H1 (cell line): Measurements from ENCODE around the gene TBC1D25. TPM values are rescaled to one million over a fixed set of nuclear protein-coding genes. Genes with fewer than 3 reads are reported as not detected.

ENCODE experiments used
- CTCF ChIA-PET: fragments of 300-600 bp; sonication (Branson Sonifier 250); formaldehyde crosslinking; loops from one replicate; lab custom pipeline; 2021; ENCODE audit not compliant: partially characterized antibody; lab: Charles Lee
- POLR2A ChIA-PET: fragments of 300-600 bp; sonication (Branson Sonifier 250); formaldehyde crosslinking; loops from one replicate; lab custom pipeline; 2021; ENCODE audit warnings: inconsistent platforms; ENCODE audit not compliant: partially characterized antibody; lab: Charles Lee
- DNase-seq, 2 experiments: peaks; one replicate each; pipeline versions ENCODE4 v3.0.0 to v3.0.0-alpha.2; 2010 to 2022; ENCODE audit warnings: low spot score in 2 of 2, low read depth in 1 of 2, mixed read lengths in 1 of 2
- FAIRE-seq: peaks from 2 replicates; lab custom pipeline; 2011; peaks lifted over from hg19 to GRCh38; lab: Jason Lieb, UNC
- H2AFZ ChIP-seq: 2 replicates; pipeline ENCODE4 v1.8.1; 2012; ENCODE audit warnings: low read length, inconsistent platforms
- H2AK5ac ChIP-seq: 2 replicates; pipeline ENCODE4 v1.6.1; 2013; ENCODE audit warnings: low read depth, low read length
- H2BK120ac ChIP-seq: replicated peaks from 2 replicates; pipeline ENCODE3; 2013; ENCODE audit warnings: low read depth, low read length, inconsistent platforms
- H2BK12ac ChIP-seq: 2 replicates; pipeline ENCODE4 v1.6.1; 2013; ENCODE audit warnings: low read depth, low read length
- H2BK15ac ChIP-seq: 2 replicates; pipeline ENCODE4 v1.6.1; 2013; ENCODE audit warnings: low read length
- H2BK20ac ChIP-seq: 2 replicates; pipeline ENCODE4 v1.6.1; 2013; ENCODE audit warnings: low read length
- H2BK5ac ChIP-seq: 2 replicates; pipeline ENCODE4 v1.6.1; 2013; ENCODE audit warnings: low read depth, low read length
- H3K14ac ChIP-seq: 2 replicates; pipeline ENCODE4 v1.6.1; 2013; ENCODE audit warnings: inconsistent platforms; ENCODE audit not compliant: insufficient read length
- H3K18ac ChIP-seq: 2 replicates; pipeline ENCODE4 v1.6.1; 2013; ENCODE audit warnings: low read length; ENCODE audit errors: extremely low read depth
- H3K23ac ChIP-seq: 2 replicates; pipeline ENCODE4 v1.6.1; 2013; ENCODE audit warnings: inconsistent platforms; ENCODE audit not compliant: insufficient read length
- H3K23me2 ChIP-seq: 2 replicates; pipeline ENCODE4 v1.6.1; 2013; ENCODE audit warnings: low read depth, low read length
- H3K27ac ChIP-seq: 2 replicates; pipeline ENCODE4 v1.6.1; 2011; ENCODE audit warnings: low read depth, low read length, inconsistent platforms
- H3K27me3 ChIP-seq, 4 experiments: replicated peaks in 1 of 4; 1 replicate in 1 of 4; 2 replicates in 3 of 4; pipeline versions ENCODE4 v1.6.1 to v1.8.1; 2011 to 2013; ENCODE audit warnings: low read length in 3 of 4, mild to moderate bottlenecking in 3 of 4, inconsistent platforms in 2 of 4, mixed read lengths in 2 of 4, moderate library complexity in 1 of 4; ENCODE audit not compliant: control insufficient read depth in 3 of 4, insufficient read depth in 3 of 4; ENCODE audit errors: extremely low read depth in 1 of 4
- H3K36me3 ChIP-seq, 4 experiments: 2 replicates each; pipeline versions ENCODE4 v1.6.1 to v1.8.1; 2011 to 2013; ENCODE audit warnings: mild to moderate bottlenecking in 4 of 4, low read length in 3 of 4, moderate library complexity in 2 of 4, control low read depth in 1 of 4, inconsistent platforms in 1 of 4; ENCODE audit not compliant: insufficient read depth in 4 of 4, control insufficient read depth in 2 of 4
- H3K4ac ChIP-seq: replicated peaks from 2 replicates; pipeline ENCODE3; 2013; ENCODE audit warnings: low read length, low read depth, mixed read lengths, inconsistent platforms; ENCODE audit not compliant: insufficient read length
- H3K4me1 ChIP-seq, 4 experiments: replicated peaks in 1 of 4; 1 replicate in 1 of 4; 2 replicates in 3 of 4; pipeline versions ENCODE4 v1.6.1 to v1.8.1; 2011 to 2013; ENCODE audit warnings: low read length in 3 of 4, inconsistent platforms in 2 of 4, mixed read lengths in 1 of 4; ENCODE audit not compliant: insufficient read depth in 4 of 4, control insufficient read depth in 3 of 4
- H3K4me2 ChIP-seq, 2 experiments: 2 replicates each; pipeline versions ENCODE4 v1.6.1 to v1.8.1; 2011 to 2013; ENCODE audit warnings: low read depth in 2 of 2, low read length in 2 of 2, control low read depth in 1 of 2, inconsistent platforms in 1 of 2, mild to moderate bottlenecking in 1 of 2; ENCODE audit not compliant: insufficient read depth in 1 of 2
- H3K4me3 ChIP-seq, 4 experiments: fragments of 200-600, 300-600 bp in 1 of 4; sonication (generic), shearing (Covaris generic), sonication (Bioruptor Twin) in 1 of 4; 2 replicates each; pipeline versions ENCODE4 v1.5.1 to v1.8.1; 2011 to 2016; ENCODE audit warnings: low read length in 4 of 4, low read depth in 3 of 4, control low read depth in 2 of 4, inconsistent platforms in 2 of 4, mild to moderate bottlenecking in 2 of 4, mixed read lengths in 1 of 4, moderate library complexity in 1 of 4; ENCODE audit not compliant: insufficient read depth in 2 of 4; ENCODE audit errors: extremely low read depth in 1 of 4
- H3K56ac ChIP-seq: replicated peaks from 2 replicates; pipeline ENCODE3; 2013; ENCODE audit warnings: low read depth, mild to moderate bottlenecking, mixed read lengths, low read length, inconsistent platforms; ENCODE audit not compliant: insufficient read length
- H3K79me1 ChIP-seq: 2 replicates; pipeline ENCODE4 v1.6.1; 2013; ENCODE audit warnings: low read depth, low read length, control low read depth
- H3K79me2 ChIP-seq, 2 experiments: 2 replicates each; pipeline versions ENCODE4 v1.6.1 to v1.8.1; 2012 to 2013; ENCODE audit warnings: low read length in 2 of 2, mild to moderate bottlenecking in 2 of 2, inconsistent platforms in 1 of 2; ENCODE audit not compliant: insufficient read depth in 2 of 2, control insufficient read depth in 1 of 2
- H3K9ac ChIP-seq, 4 experiments: replicated peaks in 1 of 4; 1 replicate in 1 of 4; 2 replicates in 3 of 4; pipeline versions ENCODE4 v1.6.1 to v1.8.1; 2011 to 2013; ENCODE audit warnings: low read depth in 3 of 4, low read length in 3 of 4, control low read depth in 2 of 4, mild to moderate bottlenecking in 2 of 4, moderate library complexity in 2 of 4, inconsistent platforms in 1 of 4; ENCODE audit errors: extremely low read depth in 1 of 4
- H3K9me3 ChIP-seq, 2 experiments: 2 replicates each; pipeline versions ENCODE4 v1.6.1 to v1.8.1; 2012 to 2013; ENCODE audit warnings: mild to moderate bottlenecking in 2 of 2, moderate library complexity in 2 of 2, control low read depth in 1 of 2, inconsistent platforms in 1 of 2, low read depth in 1 of 2, low read length in 1 of 2, mixed read lengths in 1 of 2; ENCODE audit not compliant: insufficient read depth in 2 of 2
- H4K20me1 ChIP-seq, 2 experiments: replicated peaks in 1 of 2; 2 replicates each; pipeline versions ENCODE3 to v1.8.1; 2011 to 2013; ENCODE audit warnings: inconsistent platforms in 2 of 2, low read length in 2 of 2, mild to moderate bottlenecking in 1 of 2; ENCODE audit not compliant: insufficient read depth in 2 of 2, control insufficient read depth in 1 of 2
- H4K5ac ChIP-seq: 2 replicates; pipeline ENCODE4 v1.6.1; 2013; ENCODE audit warnings: low read length, low read depth, mixed read lengths, inconsistent platforms; ENCODE audit not compliant: insufficient read length
- H4K8ac ChIP-seq: 2 replicates; pipeline ENCODE4 v1.8.0; 2013; ENCODE audit warnings: mild to moderate bottlenecking, moderate library complexity, low read length, inconsistent platforms; ENCODE audit not compliant: insufficient read depth; ENCODE audit errors: extremely low read depth
- H4K91ac ChIP-seq: replicated peaks from 2 replicates; pipeline ENCODE3; 2013; ENCODE audit warnings: low read length, mixed read lengths, inconsistent platforms; ENCODE audit not compliant: insufficient read length
- ASH2L ChIP-seq: fragments of 200-600, 300-600 bp; sonication (generic); IDR thresholded peaks from one replicate; pipeline ENCODE4 v1.7.1; 2017; ENCODE audit warnings: low read length
- CBX5 ChIP-seq: fragments of 300-800, 300-1000 bp; sonication (generic); IDR thresholded peaks from 2 replicates; pipeline ENCODE4 v1.7.1; 2016; ENCODE audit warnings: antibody characterized with exemption, low read length, low read depth
- CEBPB ChIP-seq: IDR thresholded peaks from 2 replicates; pipeline ENCODE4 v1.6.1; 2012; ENCODE audit warnings: low read depth, low read length
- CHD2 ChIP-seq: IDR thresholded peaks from 2 replicates; pipeline ENCODE4 v1.6.1; 2012; ENCODE audit warnings: low read length, improper control_type of control experiment
- EP300 ChIP-seq, 2 experiments: IDR thresholded peaks; 1 replicate in 1 of 2; 2 replicates in 1 of 2; pipeline ENCODE4 v1.6.1; 2011 to 2012; ENCODE audit warnings: low read depth in 2 of 2, low read length in 2 of 2, mild to moderate bottlenecking in 2 of 2, borderline replicate concordance in 1 of 2, inconsistent platforms in 1 of 2, moderate library complexity in 1 of 2
- EZH2 ChIP-seq: fragments of 200-600 bp; sonication (generic); IDR thresholded peaks from 2 replicates; pipeline ENCODE4 v1.7.1; 2012; ENCODE audit warnings: low read depth, mild to moderate bottlenecking, moderate library complexity, low read length, inconsistent platforms; ENCODE audit not compliant: severe bottlenecking
- JUN ChIP-seq: IDR thresholded peaks from 2 replicates; pipeline ENCODE4 v1.6.1; 2011; ENCODE audit warnings: low read depth, mild to moderate bottlenecking, improper control_type of control experiment, low read length
- KDM5A ChIP-seq: fragments of 200-600 bp; IDR thresholded peaks from 2 replicates; pipeline ENCODE4 v1.7.1; 2012; ENCODE audit warnings: mild to moderate bottlenecking, low read length, inconsistent platforms, mixed read lengths
- RAD21 ChIP-seq, 2 experiments: IDR thresholded peaks in 1 of 2; conservative IDR thresholded peaks in 1 of 2; 2 replicates each; pipeline ENCODE4 v1.6.1; 2011; ENCODE audit warnings: low read depth in 2 of 2, low read length in 2 of 2, improper control_type of control experiment in 1 of 2, inconsistent platforms in 1 of 2, mild to moderate bottlenecking in 1 of 2, moderate library complexity in 1 of 2
- RNF2 ChIP-seq: fragments of 200-900, 300-1000 bp; sonication (generic); IDR thresholded peaks from 2 replicates; pipeline ENCODE4 v1.7.1; 2016; ENCODE audit warnings: borderline replicate concordance, low read depth, mild to moderate bottlenecking, antibody characterized with exemption, low read length; ENCODE audit not compliant: poor library complexity, severe bottlenecking; ENCODE audit errors: missing control alignments
- SAP30 ChIP-seq: fragments of 300-600 bp; sonication (generic); IDR thresholded peaks from 2 replicates; pipeline ENCODE4 v1.7.1; 2012; ENCODE audit warnings: low read length, moderate library complexity, mild to moderate bottlenecking, inconsistent platforms; ENCODE audit not compliant: insufficient read depth, insufficient replicate concordance
- SP2 ChIP-seq: IDR thresholded peaks from 2 replicates; pipeline ENCODE4 v1.6.1; 2012; ENCODE audit warnings: mild to moderate bottlenecking, low read length, inconsistent platforms
- SP4 ChIP-seq: IDR thresholded peaks from 2 replicates; pipeline ENCODE4 v1.6.1; 2012; ENCODE audit warnings: low read length, inconsistent platforms
- SRF ChIP-seq: IDR thresholded peaks from 2 replicates; pipeline ENCODE4 v1.6.1; 2011; ENCODE audit warnings: mild to moderate bottlenecking, low read depth, low read length, moderate library complexity
- TEAD4 ChIP-seq: IDR thresholded peaks from 2 replicates; pipeline ENCODE4 v1.6.1; 2012; ENCODE audit warnings: low read depth, low read length, inconsistent platforms, mixed read lengths
- WGBS, 2 experiments: shearing (Covaris generic) in 1 of 2; methylation state at CpG; one replicate each; pipeline versions ENCODE4 v1.1.6 to v1.1.7; 2013 to 2015; ENCODE audit warnings: low lambda C conversion rate in 2 of 2, mixed read lengths in 2 of 2, inconsistent platforms in 1 of 2, low coverage in 1 of 2, missing lambda C conversion rate in 1 of 2; ENCODE audit not compliant: insufficient replicate concordance in 2 of 2, insufficient coverage in 1 of 2, insufficient read length in 1 of 2; ENCODE audit errors: extremely low coverage in 1 of 2, missing lambda C conversion rate in 1 of 2; 5-methylcytosine and 5-hydroxymethylcytosine counted together
- polyA plus RNA-seq, 7 experiments: library from polyadenylated mRNA; depleted of rRNA in 3 of 7; stranded (reverse) in 5 of 7; unstranded in 2 of 7; fragments of >200 nt in 5 of 7; fragments of 200-250 nt in 2 of 7; gene quantifications; 1 replicate in 5 of 7; 2 replicates in 1 of 7; 4 replicates in 1 of 7; pipeline versions ENCODE4 v1.2.1 to v1.2.3, GENCODE V29; 2011 to 2013; ENCODE audit warnings: missing spikeins in 2 of 7, mixed read lengths in 2 of 7
- total RNA-seq: library from RNA; stranded (reverse); fragmentation: NEBNext Ultra II Directional; extraction: Animal tissue kit (Norgen Biotek cat#: 25700); gene quantifications from 2 replicates; pipeline ENCODE4 v1.2.1, GENCODE V29; 2021

TBC1D25 gene
- total and polyA plus RNA-seq, 2 of the 8 experiments (the other 6 are each of a cell fraction or from before 2014, with no cell fraction given) = 6.5 to 6.8 TPM

DNA sequence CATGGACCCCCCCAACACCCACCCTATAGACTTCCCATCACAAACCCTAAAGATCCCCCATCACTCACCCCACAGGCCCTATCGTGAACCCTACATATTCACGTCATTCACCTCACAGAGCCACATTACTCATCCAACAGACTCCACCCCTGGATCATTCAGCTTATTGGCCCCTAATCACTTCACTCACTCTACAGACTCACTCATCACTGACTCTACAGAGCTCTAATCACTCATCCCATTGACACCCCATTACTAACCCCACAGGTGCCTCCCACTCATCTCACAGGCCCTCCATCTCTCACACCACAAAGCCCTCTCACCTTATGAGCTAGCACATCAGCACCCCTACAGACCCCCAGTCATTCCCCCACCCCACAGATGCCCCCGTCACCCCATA, 6.3 kb upstream of the TBC1D25 start:
- Histone ChIP-seq H4K20me1 (no peaks in the 10 kb centered on the region), H3K14ac (no peak overlapping the region), H4K8ac (no peak overlapping the region), H3K79me2 (no peaks in the 10 kb centered on the region), H3K23me2 (no peaks in the 10 kb centered on the region), H2AK5ac (no peak overlapping the region), H3K9ac (no peak overlapping the region), H2BK12ac (no peak overlapping the region), H2AFZ (no peak overlapping the region), H3K56ac (no peak overlapping the region), H4K91ac (no peak overlapping the region), H2BK5ac (no peak overlapping the region), H3K4ac (no peak overlapping the region), H3K4me3 (no peak overlapping the region), H3K27ac (no peak overlapping the region), H2BK15ac (no peak overlapping the region), H3K9me3 (no peaks in the 10 kb centered on the region), H2BK120ac (no peak overlapping the region), H3K23ac (no peak overlapping the region), H4K5ac (no peak overlapping the region), H3K4me1 (no peaks in the 10 kb centered on the region), H3K79me1 (no peaks in the 10 kb centered on the region), H3K18ac (no peak overlapping the region), H3K36me3 (peaks cover 0 to 13% (median 4%) of the 10 kb centered on the region in 4 experiments; a peak in 4 of 8 replicates), H3K27me3 (no peaks in the 10 kb centered on the region), H2BK20ac (no peak overlapping the region), H3K4me2 (no peak overlapping the region)
- no peak for FAIRE-seq
- WGBS, 2 experiments = 100% methylated on average over 2 of the region's 3 CpGs; no CpG with 5 or more reads in 1 of the 2 experiments
- ChIA-PET CTCF (no interaction called here), POLR2A (interaction anchor here (0.8 kb wide), 1 partner anchor 42 kb away, joined by 3 read pairs; no protein-coding TSS in a partner anchor)
- DNase-seq = no peak
- TF ChIP-seq EZH2 = no peak
- TF ChIP-seq KDM5A = no peak
- TF ChIP-seq EP300 (IDR thresholded peaks at IDR 0.05; ENCODE audit: borderline replicate concordance in 1 of 2, low read depth in 2 of 2, low read length in 2 of 2) = no peak
- no peak for TF ChIP-seq ASH2L
- no peak for TF ChIP-seq SP2
- no peak for TF ChIP-seq CBX5
- no peak for TF ChIP-seq TEAD4
- TF ChIP-seq CEBPB = no peak
- no peak for TF ChIP-seq JUN
- TF ChIP-seq SRF = no peak
- TF ChIP-seq RNF2 = no peak
- no peak for TF ChIP-seq CHD2
- TF ChIP-seq SP4 = no peak
- TF ChIP-seq SAP30 = no peak
- no peak for TF ChIP-seq RAD21 (IDR thresholded peaks at IDR 0.05 in 1 of 2, conservative IDR thresholded peaks at IDR 0.05 in 1 of 2; ENCODE audit: low read depth in 2 of 2, low read length in 2 of 2)
